ENCODE results near the gene TPM2. TPM values are rescaled to one million over a fixed set of nuclear protein-coding genes. Genes with fewer than 3 reads are reported as not detected.

TPM2 gene
- total RNA-seq, 4 donors from 2014 or later, result 493 to 2,531 (median 633) TPM

DNA sequence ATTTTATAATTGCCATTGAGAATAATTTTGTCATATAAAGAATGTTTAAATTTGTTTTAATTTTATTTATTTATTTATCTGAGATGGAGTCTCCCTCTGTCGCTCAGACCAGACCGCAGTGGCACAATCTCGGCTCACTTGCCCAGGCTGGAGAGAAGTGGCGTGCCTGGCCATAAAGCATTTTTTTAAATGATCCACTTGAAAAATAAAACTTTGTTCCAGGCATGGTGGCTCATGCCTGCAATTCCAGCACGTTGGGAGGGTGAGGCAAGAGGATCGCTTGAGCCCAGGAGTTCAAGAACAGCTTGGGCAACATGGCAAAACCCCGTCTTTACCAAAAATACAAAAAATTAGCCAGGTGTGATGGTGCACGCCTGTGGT lies 36.9 kb downstream of the TPM2 start:
- WGBS, 2 donors (ENCODE audit: low coverage in 1 of 2), result 68 to 100% methylated on average over 1 to 8 of the region's 8 CpGs
- TF ChIP-seq POLR2AphosphoS5 (IDR thresholded peaks at IDR 0.05), result no peak
- TF ChIP-seq POLR2A (IDR thresholded peaks at IDR 0.05), result no peak
- TF ChIP-seq, protein P1, sequence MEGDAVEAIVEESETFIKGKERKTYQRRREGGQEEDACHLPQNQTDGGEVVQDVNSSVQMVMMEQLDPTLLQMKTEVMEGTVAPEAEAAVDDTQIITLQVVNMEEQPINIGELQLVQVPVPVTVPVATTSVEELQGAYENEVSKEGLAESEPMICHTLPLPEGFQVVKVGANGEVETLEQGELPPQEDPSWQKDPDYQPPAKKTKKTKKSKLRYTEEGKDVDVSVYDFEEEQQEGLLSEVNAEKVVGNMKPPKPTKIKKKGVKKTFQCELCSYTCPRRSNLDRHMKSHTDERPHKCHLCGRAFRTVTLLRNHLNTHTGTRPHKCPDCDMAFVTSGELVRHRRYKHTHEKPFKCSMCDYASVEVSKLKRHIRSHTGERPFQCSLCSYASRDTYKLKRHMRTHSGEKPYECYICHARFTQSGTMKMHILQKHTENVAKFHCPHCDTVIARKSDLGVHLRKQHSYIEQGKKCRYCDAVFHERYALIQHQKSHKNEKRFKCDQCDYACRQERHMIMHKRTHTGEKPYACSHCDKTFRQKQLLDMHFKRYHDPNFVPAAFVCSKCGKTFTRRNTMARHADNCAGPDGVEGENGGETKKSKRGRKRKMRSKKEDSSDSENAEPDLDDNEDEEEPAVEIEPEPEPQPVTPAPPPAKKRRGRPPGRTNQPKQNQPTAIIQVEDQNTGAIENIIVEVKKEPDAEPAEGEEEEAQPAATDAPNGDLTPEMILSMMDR (IDR thresholded peaks at IDR 0.05), result no peak
- DNase-seq, result peak; percentile 47
- Histone ChIP-seq H3K27me3 (no peaks in the 10 kb centered on the region), H3K27ac (peak overlapping the region; percentile 81 to 86 (median 83)), H3K4me1 (peaks cover 0 to 41% (median 27%) of the 10 kb centered on the region in 4 donors), H3K4me3 (no peak overlapping the region), H3K9me3 (no peaks in the 10 kb centered on the region), H3K36me3 (no peaks in the 10 kb centered on the region)
- in situ Hi-C loops (cut with MboI; ENCODE audit: low pct_ligation_motif_present in 1 of 4, low pct_unique_long_range_greater_than_20kb in 1 of 4, low sequenced_read_pairs in 3 of 4), result loop anchor here in 1 of 4 donors (10.0 kb wide), 1 partner anchor 92 kb away; the partner anchor contains the start of genes GBA2 and RGP1
- intact Hi-C loops (cut with DNase I; ENCODE audit: low total_unique reads), result no loop called here

DNA sequence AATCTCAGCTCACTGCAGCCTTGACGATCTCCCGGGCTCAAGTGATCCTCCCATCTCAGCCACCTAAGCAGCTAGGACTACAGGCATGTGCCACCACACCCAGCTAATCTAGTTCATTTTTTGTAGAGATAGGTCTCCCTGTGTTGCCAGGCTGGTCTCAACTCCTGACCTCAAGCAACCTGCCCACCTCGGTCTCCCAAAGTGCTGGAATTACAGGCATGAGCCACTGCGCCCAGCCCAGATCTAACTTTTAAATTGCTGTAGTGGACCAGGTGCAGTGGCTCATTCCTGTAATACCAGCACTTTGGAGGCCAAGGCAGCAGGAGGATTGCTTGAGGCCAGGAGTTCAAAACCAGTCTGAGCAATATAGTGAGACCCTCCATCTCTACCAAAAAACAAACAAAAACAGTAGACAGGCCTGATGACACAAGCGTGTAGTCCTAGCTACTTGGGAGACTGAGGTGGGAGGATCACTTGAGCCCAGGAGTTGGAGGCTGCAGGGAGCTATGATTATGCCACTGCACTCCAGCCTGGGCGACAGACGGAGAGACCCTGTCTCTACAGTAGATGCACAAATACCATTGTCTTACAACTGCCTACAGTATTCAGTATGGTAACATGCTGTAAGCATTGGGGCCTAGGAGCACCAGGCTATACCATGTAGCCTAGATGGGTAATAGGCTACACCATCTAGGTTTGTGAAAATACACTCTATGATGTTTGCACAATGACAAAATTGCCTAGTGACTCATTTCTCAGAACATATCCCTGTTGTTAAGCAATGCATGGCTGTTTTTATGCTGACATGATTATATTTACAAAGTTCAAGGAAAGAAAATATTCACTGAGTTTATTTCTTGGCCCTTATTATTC lies 37.5 kb downstream of the TPM2 start:
- TF ChIP-seq EP300 (IDR thresholded peaks at IDR 0.05; ENCODE audit: low read depth) (no peak), POLR2AphosphoS5 (IDR thresholded peaks at IDR 0.05) (peak in 2 of 3 donors; percentile 40 to 46), POLR2A (IDR thresholded peaks at IDR 0.05) (no peak)
- H3K4me3 ChIP-seq, result no peak overlapping the region
- peak; percentile 62 for DNase-seq
- in situ Hi-C loops (cut with MboI; ENCODE audit: low pct_ligation_motif_present in 1 of 4, low pct_unique_long_range_greater_than_20kb in 1 of 4, low sequenced_read_pairs in 3 of 4), result loop anchor here in 1 of 4 donors (10.0 kb wide), 1 partner anchor 93 kb away; the partner anchor contains the start of genes GBA2 and RGP1
- no peaks in the 10 kb centered on the region for H3K9me3 ChIP-seq
- H3K27ac ChIP-seq, result peak overlapping the region; percentile 81 to 86 (median 83)
- WGBS, 2 donors (ENCODE audit: low coverage in 1 of 2), result 50 to 69% methylated on average over 2 to 7 of the region's 7 CpGs
- no peaks in the 10 kb centered on the region for H3K36me3 ChIP-seq
- peaks cover 2 to 40% (median 26%) of the 10 kb centered on the region in 4 donors for H3K4me1 ChIP-seq
- intact Hi-C loops (cut with DNase I; ENCODE audit: low total_unique reads), result no loop called here
- H3K27me3 ChIP-seq, result no peaks in the 10 kb centered on the region

DNA sequence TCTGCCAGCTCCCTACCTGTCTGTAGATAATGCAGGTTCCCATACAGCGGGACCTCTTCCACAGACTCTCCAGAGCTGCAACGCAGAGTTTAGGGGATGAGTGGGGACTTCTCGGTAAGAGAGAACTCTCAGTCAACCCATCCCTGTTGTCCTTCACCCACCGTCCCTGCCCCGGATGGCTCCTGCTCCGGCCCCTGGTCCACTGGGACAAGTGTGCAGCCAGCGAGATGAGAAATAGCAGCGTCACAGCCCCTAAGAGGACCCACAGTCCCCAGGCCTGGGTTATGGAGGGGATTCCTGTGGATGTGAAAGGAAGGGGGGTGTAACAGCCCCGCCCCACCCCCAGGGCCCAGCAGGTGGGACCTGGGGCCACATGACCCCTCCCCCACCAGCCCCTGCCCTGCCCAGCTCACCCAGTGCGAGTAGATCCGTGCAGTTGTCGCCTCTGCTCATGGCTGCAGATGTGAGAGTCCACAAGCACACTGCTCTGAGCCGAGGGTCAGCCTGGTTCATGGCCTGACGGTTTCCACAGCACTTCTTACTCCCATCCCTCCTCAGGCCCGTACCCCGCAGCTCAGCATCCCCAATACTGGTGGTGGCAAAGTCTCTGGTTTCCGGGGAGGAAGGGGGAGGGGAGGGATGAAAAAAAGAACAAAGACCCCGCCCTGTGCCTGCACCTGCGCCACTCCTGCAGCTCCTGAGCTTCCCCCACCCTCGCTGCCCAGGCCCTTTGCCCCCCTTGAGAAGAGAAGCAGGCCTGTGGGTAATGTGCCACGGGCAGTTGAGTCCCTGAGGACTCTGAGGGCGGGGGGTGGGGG lies 39.2 kb downstream of the TPM2 start, which contains the start of gene SIT1:
SIT1 (minus strand) TSS at position 591 of the 818 bp plus-strand sequence; CDS start at position 513, 78 bp downstream.
- WGBS, 2 donors (ENCODE audit: low coverage in 1 of 2), result 66% methylated on average over 18 of the region's 22 CpGs; no CpG with 5 or more reads in 1 of the 2 donors
- Histone ChIP-seq H3K4me1 (peaks cover 4 to 42% (median 26%) of the 10 kb centered on the region in 4 donors), H3K27me3 (no peaks in the 10 kb centered on the region), H3K9me3 (no peaks in the 10 kb centered on the region), H3K4me3 (peak within 1 kb of the TSS in 1 of 4 donors; percentile 35), H3K36me3 (no peaks in the 10 kb centered on the region), H3K27ac (peak within 1 kb of the TSS; percentile 81 to 86 (median 83))
- TF ChIP-seq EP300 (IDR thresholded peaks at IDR 0.05; ENCODE audit: low read depth) (no peak), POLR2AphosphoS5 (IDR thresholded peaks at IDR 0.05) (no peak), POLR2A (IDR thresholded peaks at IDR 0.05) (no peak)
- TF ChIP-seq, protein P1 (IDR thresholded peaks at IDR 0.05), result no peak
- no peak for DNase-seq
- intact Hi-C loops (cut with DNase I; ENCODE audit: low total_unique reads) (no loop called here), in situ Hi-C loops (cut with MboI; ENCODE audit: low pct_ligation_motif_present in 1 of 4, low pct_unique_long_range_greater_than_20kb in 1 of 4, low sequenced_read_pairs in 3 of 4) (loop anchor here in 1 of 4 donors (10.0 kb wide), 1 partner anchor 94 kb away; the partner anchor contains the start of genes GBA2 and RGP1)

DNA sequence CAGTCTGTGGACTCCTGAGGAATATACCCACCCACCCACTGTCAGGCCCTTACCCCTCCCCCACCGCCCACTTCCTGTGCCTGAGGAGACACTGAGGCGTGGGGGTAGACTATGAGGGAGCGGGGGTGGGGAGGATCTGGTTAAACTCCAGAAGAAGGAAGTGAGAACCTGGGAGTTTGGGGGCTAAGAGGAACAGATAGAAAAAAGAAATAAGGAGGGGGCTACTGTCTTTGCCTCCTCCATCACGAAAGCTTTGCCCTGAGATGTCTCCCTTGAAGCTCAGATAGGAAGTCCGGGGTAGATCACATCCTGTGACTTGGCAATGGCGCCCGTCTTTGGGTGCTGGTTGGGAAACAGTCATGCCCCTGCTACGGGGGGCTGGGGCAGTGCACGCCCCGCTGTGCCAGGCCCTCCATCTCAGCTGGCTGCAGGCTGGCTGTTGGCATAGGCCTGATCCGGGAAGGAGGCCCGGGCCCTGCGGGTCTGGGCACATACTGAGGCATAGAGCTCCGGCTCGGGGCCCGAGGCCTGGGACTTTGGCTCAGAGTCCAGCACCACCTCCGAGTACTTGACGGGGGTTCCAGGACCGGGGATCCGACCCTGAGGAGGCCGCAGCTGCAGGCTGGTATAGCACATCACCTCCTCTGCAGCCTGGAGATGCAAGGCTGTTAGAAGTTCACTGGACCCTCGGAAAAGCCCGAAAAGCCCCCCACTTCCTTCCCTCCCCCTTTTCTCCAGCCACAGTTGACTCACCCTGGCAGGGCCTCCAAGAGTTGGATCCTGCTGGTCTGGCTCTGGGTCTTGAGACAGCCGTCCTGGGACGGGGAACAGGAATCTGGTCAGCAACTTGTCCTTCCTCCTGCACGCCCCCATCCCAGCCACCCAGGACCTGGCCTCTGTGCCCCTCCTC lies 40.0 kb downstream of the TPM2 start:
- in situ Hi-C loops (cut with MboI; ENCODE audit: low pct_ligation_motif_present in 1 of 4, low pct_unique_long_range_greater_than_20kb in 1 of 4, low sequenced_read_pairs in 3 of 4), result loop anchor here in 1 of 4 donors (10.0 kb wide), 1 partner anchor 95 kb away; the partner anchor contains the start of genes GBA2 and RGP1
- H3K4me3 ChIP-seq, result peak overlapping the region in 1 of 4 donors; percentile 35
- no peak for DNase-seq

More for the DNA sequence above, 40.0 kb downstream of the TPM2 start:
- Histone ChIP-seq H3K27me3 (no peaks in the 10 kb centered on the region), H3K27ac (peak overlapping the region; percentile 55 to 86 (median 74)), H3K36me3 (no peaks in the 10 kb centered on the region), H3K9me3 (no peaks in the 10 kb centered on the region), H3K4me1 (peaks cover 4 to 42% (median 26%) of the 10 kb centered on the region in 4 donors)
- 39 to 68% methylated on average over 3 to 26 of the region's 26 CpGs for WGBS, 2 donors (ENCODE audit: low coverage in 1 of 2)
- intact Hi-C loops (cut with DNase I; ENCODE audit: low total_unique reads), result no loop called here
- TF ChIP-seq, protein P1 (IDR thresholded peaks at IDR 0.05), result no peak
- TF ChIP-seq EP300 (IDR thresholded peaks at IDR 0.05; ENCODE audit: low read depth) (no peak), POLR2A (IDR thresholded peaks at IDR 0.05) (no peak), POLR2AphosphoS5 (IDR thresholded peaks at IDR 0.05) (no peak)
